Endothelial cell (in vitro differentiated cells): Measurements from ENCODE around the gene RENBP. TPM values are rescaled to one million over a fixed set of nuclear protein-coding genes. Genes with fewer than 3 reads are reported as not detected.
A peak's percentile ranks its signal among the peaks of the same experiment; 100 is the strongest.

Experiments used
- DNase-seq: peaks from one replicate; pipeline ENCODE4 v3.0.0; 2021; ENCODE audit warnings: low spot score
- H3K27ac Mint-ChIP-seq: one replicate; pipeline ENCODE4 v1.8.0; 2021; ENCODE audit warnings: mixed read lengths, inconsistent platforms; ENCODE audit not compliant: unreplicated experiment
- H3K27me3 Mint-ChIP-seq: one replicate; pipeline ENCODE4 v1.8.0; 2021; ENCODE audit warnings: mild to moderate bottlenecking, moderate library complexity, mixed read lengths, inconsistent platforms; ENCODE audit not compliant: unreplicated experiment
- H3K36me3 Mint-ChIP-seq: one replicate; pipeline ENCODE4 v1.8.0; 2021; ENCODE audit warnings: mild to moderate bottlenecking, low read depth, mixed read lengths, inconsistent platforms; ENCODE audit not compliant: unreplicated experiment
- H3K4me1 Mint-ChIP-seq: one replicate; pipeline ENCODE4 v1.8.0; 2021; ENCODE audit warnings: mild to moderate bottlenecking, mixed read lengths, inconsistent platforms; ENCODE audit not compliant: unreplicated experiment
- H3K4me3 Mint-ChIP-seq: one replicate; pipeline ENCODE4 v1.8.0; 2021; ENCODE audit warnings: mild to moderate bottlenecking, mixed read lengths, inconsistent platforms; ENCODE audit not compliant: unreplicated experiment
- H3K9me3 Mint-ChIP-seq: one replicate; pipeline ENCODE4 v1.8.0; 2021; ENCODE audit warnings: mixed read lengths, inconsistent platforms; ENCODE audit not compliant: unreplicated experiment
- CTCF ChIP-seq: fragments of 200-600 bp; sonication (generic); IDR thresholded peaks from one replicate; pipeline ENCODE4 v1.5.0; 2021; ENCODE audit warnings: antibody characterized with exemption; ENCODE audit not compliant: unreplicated experiment
- total RNA-seq: library from RNA; stranded (reverse); fragmentation: NEBNext Ultra II Directional; extraction: Animal tissue kit (Norgen Biotek cat#: 25700); gene quantifications from one replicate; pipeline ENCODE4 v1.2.1, GENCODE V29; 2021; ENCODE audit not compliant: unreplicated experiment

Gene RENBP
- total RNA-seq, 1 donor from 2014 or later = 19.3 TPM

- no peak for DNase-seq
Measured at GRCh38 chrX:153967536-153968224, 23.2 kb upstream of the RENBP start.

GRCh38 chrX:153966841-153967535 lies 22.5 kb upstream of the RENBP start:
- TF ChIP-seq CTCF = no peak
- Mint-ChIP-seq H3K27ac (peak overlapping the region; percentile 78), H3K4me1 (peaks cover 14% of the 10 kb centered on the region)

More at GRCh38 chrX:153967536-153968224, 23.2 kb upstream of the RENBP start:
- H3K4me3 Mint-ChIP-seq = peak overlapping the region; percentile 83
- H3K27ac Mint-ChIP-seq = peak overlapping the region; percentile 78
- peaks cover 12% of the 10 kb centered on the region for H3K27me3 Mint-ChIP-seq
- peaks cover 14% of the 10 kb centered on the region for H3K4me1 Mint-ChIP-seq
- H3K36me3 Mint-ChIP-seq = peaks cover 3% of the 10 kb centered on the region
- H3K9me3 Mint-ChIP-seq = no peaks in the 10 kb centered on the region
- no peak for TF ChIP-seq CTCF

GRCh38 chrX:153966283-153966688 lies 21.8 kb upstream of the RENBP start:
- no peak for DNase-seq
- TF ChIP-seq CTCF = no peak
- no peak overlapping the region for H3K4me3 Mint-ChIP-seq
- H3K4me1 Mint-ChIP-seq = peaks cover 14% of the 10 kb centered on the region
- no peaks in the 10 kb centered on the region for H3K9me3 Mint-ChIP-seq
- peaks cover 9% of the 10 kb centered on the region for H3K27me3 Mint-ChIP-seq
- peaks cover 3% of the 10 kb centered on the region for H3K36me3 Mint-ChIP-seq
- H3K27ac Mint-ChIP-seq = no peak overlapping the region

More at GRCh38 chrX:153966841-153967535, 22.5 kb upstream of the RENBP start:
- Mint-ChIP-seq H3K4me3 (peak overlapping the region; percentile 83), H3K27me3 (peaks cover 12% of the 10 kb centered on the region), H3K36me3 (peaks cover 3% of the 10 kb centered on the region), H3K9me3 (no peaks in the 10 kb centered on the region)
- no peak for DNase-seq

- Mint-ChIP-seq H3K27ac (no peak overlapping the region), H3K4me1 (peaks cover 14% of the 10 kb centered on the region), H3K4me3 (no peak overlapping the region), H3K36me3 (peaks cover 7% of the 10 kb centered on the region), H3K27me3 (peaks cover 9% of the 10 kb centered on the region), H3K9me3 (no peaks in the 10 kb centered on the region)
- no peak for DNase-seq
- no peak for TF ChIP-seq CTCF
Measured at GRCh38 chrX:153965406-153965805, 21.0 kb upstream of the RENBP start.

GRCh38 chrX:153964105-153964504 lies 19.7 kb upstream of the RENBP start:
- H3K4me1 Mint-ChIP-seq = peaks cover 14% of the 10 kb centered on the region
- peaks cover 6% of the 10 kb centered on the region for H3K27me3 Mint-ChIP-seq
- no peak for TF ChIP-seq CTCF
- H3K9me3 Mint-ChIP-seq = no peaks in the 10 kb centered on the region
- no peak overlapping the region for H3K27ac Mint-ChIP-seq
- H3K4me3 Mint-ChIP-seq = no peak overlapping the region
- H3K36me3 Mint-ChIP-seq = peaks cover 7% of the 10 kb centered on the region
- no peak for DNase-seq
